Middle frontal gyrus (tissue), 1 donor: ENCODE results near the gene ELP2.
"Not testable (repeated sequence)": the region's sequence is repeated elsewhere in the genome, so short reads cannot be mapped to it uniquely, and the experiment has no call there.

ENCODE experiments used
- DNase-seq: peaks from one replicate; pipeline ENCODE4 v3.0.0-alpha.2; 2015; ENCODE audit warnings: low spot score; ENCODE audit errors: extremely low spot score

The ELP2 gene

GRCh38 chr18:36129300-36130038 is at the start of gene ELP2, which contains the start of gene SLC39A6:
Gene ELP2 (plus strand): TSS chr18:36129899. CDS start chr18:36129934, 35 bp downstream.
Gene SLC39A6 (minus strand): TSS chr18:36129340. CDS start chr18:36127007, 2,333 bp downstream.
- DNase-seq = peak; percentile 92

- not testable (repeated sequence) for DNase-seq
Measured at GRCh38 chr18:36081118-36081517, 48.6 kb upstream of the ELP2 start.

GRCh38 chr18:36083729-36084128 is 46.0 kb upstream of the ELP2 start:
- DNase-seq = no peak

- no peak for DNase-seq
Measured at GRCh38 chr18:36085195-36085594, 44.5 kb upstream of the ELP2 start.

- DNase-seq = no peak
Measured at GRCh38 chr18:36086186-36086585, 43.5 kb upstream of the ELP2 start.

- DNase-seq = no peak
Measured at GRCh38 chr18:36088256-36088655, 41.4 kb upstream of the ELP2 start.

- no peak for DNase-seq
Measured at GRCh38 chr18:36089001-36089400, 40.7 kb upstream of the ELP2 start.

- not testable (repeated sequence) for DNase-seq
Measured at GRCh38 chr18:36092116-36092515, 37.6 kb upstream of the ELP2 start.

- no peak for DNase-seq
Measured at GRCh38 chr18:36094431-36094830, 35.3 kb upstream of the ELP2 start.

- DNase-seq = no peak
Measured at GRCh38 chr18:36095936-36096519, 33.7 kb upstream of the ELP2 start.

- no peak for DNase-seq
Measured at GRCh38 chr18:36096955-36097354, 32.7 kb upstream of the ELP2 start.

- DNase-seq = no peak
Measured at GRCh38 chr18:36099311-36099710, 30.4 kb upstream of the ELP2 start.

- DNase-seq = no peak
Measured at GRCh38 chr18:36101943-36102342, 27.8 kb upstream of the ELP2 start.

- DNase-seq = no peak
Measured at GRCh38 chr18:36104749-36105148, 24.9 kb upstream of the ELP2 start.

GRCh38 chr18:36107477-36107876 is 22.2 kb upstream of the ELP2 start:
- DNase-seq = no peak

GRCh38 chr18:36108196-36108595 is 21.5 kb upstream of the ELP2 start:
- DNase-seq = no peak

- DNase-seq = no peak
Measured at GRCh38 chr18:36108601-36109000, 21.1 kb upstream of the ELP2 start.

- DNase-seq = no peak
Measured at GRCh38 chr18:36109737-36110136, 20.0 kb upstream of the ELP2 start.

GRCh38 chr18:36112302-36112701 is 17.4 kb upstream of the ELP2 start:
- DNase-seq = no peak

- no peak for DNase-seq
Measured at GRCh38 chr18:36114251-36114650, 15.4 kb upstream of the ELP2 start.

- DNase-seq = no peak
Measured at GRCh38 chr18:36114738-36115137, 15.0 kb upstream of the ELP2 start.

- DNase-seq = not testable (repeated sequence)
Measured at GRCh38 chr18:36116771-36117170, 12.9 kb upstream of the ELP2 start.

GRCh38 chr18:36120297-36120696 is 9.4 kb upstream of the ELP2 start:
- DNase-seq = no peak
